H9 (cell line): ENCODE data around the gene ASXL1. TPM values are rescaled to one million over a fixed set of nuclear protein-coding genes. Genes with fewer than 3 reads are reported as not detected.
A peak's percentile ranks its signal among the peaks of the same experiment; 100 is the strongest.

Source experiments
- DNase-seq: peaks from one replicate; pipeline ENCODE4 v3.0.0-alpha.2; 2017
- H2AFZ ChIP-seq: one replicate; pipeline ENCODE4 v1.6.1; 2013; ENCODE audit warnings: mild to moderate bottlenecking, low read length, control low read depth, moderate library complexity
- H2AK5ac ChIP-seq: 2 replicates; pipeline ENCODE4 v1.6.1; 2013; ENCODE audit warnings: low read length, control low read depth, mixed read lengths; ENCODE audit not compliant: insufficient read length
- H2BK120ac ChIP-seq: one replicate; pipeline ENCODE4 v1.6.1; 2013; ENCODE audit warnings: low read depth, mild to moderate bottlenecking, low read length, control low read depth, inconsistent platforms; ENCODE audit not compliant: poor library complexity, severe bottlenecking
- H2BK12ac ChIP-seq: 2 replicates; pipeline ENCODE4 v1.6.1; 2013; ENCODE audit warnings: low read length, control low read depth, mixed read lengths, low read depth; ENCODE audit not compliant: insufficient read length
- H2BK15ac ChIP-seq: 2 replicates; pipeline ENCODE4 v1.6.1; 2013; ENCODE audit warnings: low read depth, low read length, control low read depth
- H2BK20ac ChIP-seq: one replicate; pipeline ENCODE4 v1.6.1; 2013; ENCODE audit warnings: low read depth, mild to moderate bottlenecking, low read length, control low read depth, inconsistent platforms; ENCODE audit not compliant: poor library complexity, severe bottlenecking
- H2BK5ac ChIP-seq: 2 replicates; pipeline ENCODE4 v1.6.1; 2013; ENCODE audit warnings: low read length, control low read depth, mixed read lengths; ENCODE audit not compliant: insufficient read length
- H3K14ac ChIP-seq: 2 replicates; pipeline ENCODE4 v1.6.1; 2013; ENCODE audit warnings: low read length, control low read depth; ENCODE audit not compliant: insufficient read depth
- H3K18ac ChIP-seq: 2 replicates; pipeline ENCODE4 v1.6.1; 2013; ENCODE audit warnings: low read depth, mild to moderate bottlenecking, mixed read lengths, low read length, control low read depth; ENCODE audit not compliant: insufficient read length
- H3K23ac ChIP-seq: 2 replicates; pipeline ENCODE4 v1.6.1; 2013; ENCODE audit warnings: low read length, control low read depth, mixed read lengths, low read depth; ENCODE audit not compliant: insufficient read length
- H3K23me2 ChIP-seq: 2 replicates; pipeline ENCODE4 v1.6.1; 2013; ENCODE audit warnings: low read depth, mild to moderate bottlenecking, mixed read lengths, low read length, control low read depth; ENCODE audit not compliant: insufficient read length, poor library complexity, severe bottlenecking
- H3K27ac ChIP-seq: 2 replicates; pipeline ENCODE4 v1.5.1; 2013; ENCODE audit warnings: low read length, control low read depth, mixed read lengths, low read depth; ENCODE audit not compliant: insufficient read length
- H3K27me3 ChIP-seq: 2 replicates; pipeline ENCODE4 v1.6.1; 2013; ENCODE audit warnings: low read length, control low read depth, inconsistent platforms; ENCODE audit not compliant: insufficient read depth
- H3K4ac ChIP-seq: 2 replicates; pipeline ENCODE4 v1.6.1; 2013; ENCODE audit warnings: low read depth, mild to moderate bottlenecking, control low read depth, inconsistent platforms, low read length, moderate library complexity
- H3K4me1 ChIP-seq: 2 replicates; pipeline ENCODE4 v1.6.1; 2013; ENCODE audit warnings: low read length, control low read depth, inconsistent platforms; ENCODE audit not compliant: insufficient read depth
- H3K4me2 ChIP-seq: 2 replicates; pipeline ENCODE4 v1.6.1; 2013; ENCODE audit warnings: low read length, control low read depth, mixed read lengths; ENCODE audit not compliant: insufficient read length, insufficient read depth
- H3K56ac ChIP-seq: 2 replicates; pipeline ENCODE4 v1.6.1; 2013; ENCODE audit warnings: low read depth, mild to moderate bottlenecking, mixed read lengths, low read length, control low read depth; ENCODE audit not compliant: insufficient read length
- H3K79me1 ChIP-seq: 2 replicates; pipeline ENCODE4 v1.6.1; 2013; ENCODE audit warnings: low read depth, mild to moderate bottlenecking, moderate library complexity, low read length, control low read depth, inconsistent platforms; ENCODE audit not compliant: insufficient read depth, poor library complexity, severe bottlenecking
- H3K79me2 ChIP-seq: 2 replicates; pipeline ENCODE4 v1.6.1; 2013; ENCODE audit warnings: low read length, control low read depth, inconsistent platforms; ENCODE audit not compliant: insufficient read depth
- H3K9ac ChIP-seq: 2 replicates; pipeline ENCODE4 v1.6.1; 2013; ENCODE audit warnings: low read length, control low read depth, mixed read lengths; ENCODE audit not compliant: insufficient read length; ENCODE audit errors: extremely low read depth
- H3K9me3 ChIP-seq: one replicate; pipeline ENCODE4 v1.6.1; 2013; ENCODE audit warnings: low read depth, low read length, inconsistent platforms; ENCODE audit not compliant: control insufficient read depth
- H3T11ph ChIP-seq: one replicate; pipeline ENCODE4 v1.6.1; 2013; ENCODE audit warnings: mild to moderate bottlenecking, low read length, control low read depth, inconsistent platforms
- H4K20me1 ChIP-seq: one replicate; pipeline ENCODE4 v1.6.1; 2013; ENCODE audit not compliant: control insufficient read depth, insufficient read length, insufficient read depth
- H4K5ac ChIP-seq: 2 replicates; pipeline ENCODE4 v1.6.1; 2013; ENCODE audit warnings: low read depth, mild to moderate bottlenecking, mixed read lengths, low read length, control low read depth; ENCODE audit not compliant: insufficient read length
- H4K8ac ChIP-seq: replicated peaks from 2 replicates; pipeline ENCODE4 v1.6.1; 2013; ENCODE audit warnings: low read length, control low read depth, mixed read lengths, low read depth; ENCODE audit not compliant: insufficient read length
- H4K91ac ChIP-seq: 2 replicates; pipeline ENCODE4 v1.6.1; 2013; ENCODE audit warnings: low read depth, mild to moderate bottlenecking, moderate library complexity, mixed read lengths, low read length, control low read depth; ENCODE audit not compliant: insufficient read length
- H3K27ac Mint-ChIP-seq, 3 experiments: 2 replicates in 2 of 3; 3 replicates in 1 of 3; pipeline ENCODE4 v1.8.0; 2020 to 2021; ENCODE audit warnings: mixed read lengths in 3 of 3, mild to moderate bottlenecking in 1 of 3, moderate library complexity in 1 of 3
- H3K27me3 Mint-ChIP-seq: 2 replicates; pipeline ENCODE4 v1.8.0; 2021; ENCODE audit warnings: low read depth, mild to moderate bottlenecking, moderate library complexity, mixed read lengths
- H3K36me3 Mint-ChIP-seq, 3 experiments: 2 replicates in 2 of 3; 3 replicates in 1 of 3; pipeline ENCODE4 v1.8.0; 2020 to 2021; ENCODE audit warnings: low read depth in 3 of 3, mixed read lengths in 3 of 3; ENCODE audit not compliant: insufficient read depth in 1 of 3
- H3K4me1 Mint-ChIP-seq, 2 experiments: 2 replicates each; pipeline ENCODE4 v1.8.0; 2020; ENCODE audit warnings: mixed read lengths in 2 of 2
- H3K4me3 Mint-ChIP-seq, 2 experiments: 2 replicates in 1 of 2; 3 replicates in 1 of 2; pipeline ENCODE4 v1.8.0; 2020 to 2021; ENCODE audit warnings: mild to moderate bottlenecking in 2 of 2, mixed read lengths in 2 of 2, moderate library complexity in 1 of 2
- H3K9me3 Mint-ChIP-seq, 2 experiments: 2 replicates in 1 of 2; 3 replicates in 1 of 2; pipeline ENCODE4 v1.8.0; 2020; ENCODE audit warnings: mild to moderate bottlenecking in 2 of 2, mixed read lengths in 2 of 2, moderate library complexity in 1 of 2
- WGBS: extraction: QIAGEN DNeasy Blood & Tissue Kit; methylation state at CpG from one replicate; pipeline ENCODE4 v1.1.7; 2013; ENCODE audit warnings: missing lambda C conversion rate, low lambda C conversion rate, mixed read lengths; ENCODE audit not compliant: insufficient read length; ENCODE audit errors: extremely low coverage; 5-methylcytosine and 5-hydroxymethylcytosine counted together
- total RNA-seq: library from RNA; stranded (reverse); gene quantifications from 2 replicates; pipeline ENCODE4 v1.2.1, GENCODE V29; 2021
- TF ChIP-seq, protein P1 (sequence below): fragments of 200-600 bp; sonication (generic); conservative IDR thresholded peaks from 3 replicates; pipeline ENCODE4 v1.8.0; 2021; ENCODE audit warnings: antibody characterized with exemption, mild to moderate bottlenecking

The ASXL1 gene
- total RNA-seq, 1 experiment from 2014 or later, result 39.5 TPM

DNA sequence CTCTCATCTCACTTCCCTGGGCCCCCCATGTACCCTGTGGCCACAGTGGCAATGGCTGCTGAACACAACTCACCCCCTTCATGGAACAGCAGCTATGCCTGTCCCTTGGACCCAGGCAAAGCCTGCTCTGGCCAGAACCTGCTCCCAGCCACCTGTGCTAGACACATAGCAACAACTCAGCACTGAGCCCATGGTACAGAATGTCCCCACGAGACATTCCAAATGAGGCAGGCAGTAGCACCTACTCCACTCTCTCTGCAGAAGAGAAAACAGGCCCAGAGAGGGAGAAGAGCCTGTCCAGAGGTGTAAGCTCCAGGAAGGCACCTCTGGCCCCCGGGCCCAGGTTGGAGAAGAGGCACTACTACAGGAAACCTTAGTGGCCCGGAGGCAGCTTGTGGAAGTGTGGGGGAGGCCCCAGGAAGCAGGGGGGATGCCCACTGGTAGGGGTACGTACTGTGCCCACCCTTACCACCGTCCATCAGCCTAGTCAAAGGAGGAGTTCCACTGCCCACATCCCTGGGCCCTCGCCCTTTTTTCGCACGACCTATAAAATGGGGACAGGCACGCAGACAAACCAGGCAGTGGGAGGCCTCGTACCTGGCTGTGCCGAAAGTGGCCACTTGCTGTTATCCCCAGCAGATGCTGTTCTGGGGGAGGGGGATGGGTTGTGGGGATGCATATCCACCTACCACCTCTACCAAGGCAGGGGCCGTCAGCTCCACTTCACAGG is 97.2 kb downstream of the ASXL1 start:
- no peaks in the 10 kb centered on the region for H3K27me3 Mint-ChIP-seq

More for the DNA sequence above, 97.2 kb downstream of the ASXL1 start:
- Mint-ChIP-seq H3K27ac (peak overlapping the region in 1 of 3 experiments; percentile 81; a peak in 2 of 7 replicates), H3K4me3 (no peak overlapping the region), H3K36me3 (peaks cover 17 to 42% (median 35%) of the 10 kb centered on the region in 3 experiments), H3K4me1 (peaks cover 12 to 14% of the 10 kb centered on the region in 2 experiments), H3K9me3 (no peaks in the 10 kb centered on the region)
- Histone ChIP-seq H4K91ac (no peak overlapping the region), H3K4ac (no peak overlapping the region), H4K5ac (no peak overlapping the region), H4K20me1 (no peaks in the 10 kb centered on the region), H3K23ac (no peak overlapping the region), H4K8ac (no peak overlapping the region), H3K79me2 (no peaks in the 10 kb centered on the region), H2BK120ac (no peak overlapping the region), H3K27me3 (no peaks in the 10 kb centered on the region), H3T11ph (no peak overlapping the region), H2BK5ac (no peak overlapping the region), H2BK15ac (no peak overlapping the region), H3K4me1 (no peaks in the 10 kb centered on the region), H3K27ac (no peak overlapping the region), H3K79me1 (no peaks in the 10 kb centered on the region), H3K4me2 (no peak overlapping the region), H3K18ac (no peak overlapping the region), H3K9ac (no peak overlapping the region), H3K9me3 (no peaks in the 10 kb centered on the region), H3K23me2 (peaks cover 4% of the 10 kb centered on the region), H3K14ac (no peak overlapping the region), H3K56ac (no peak overlapping the region), H2AK5ac (no peak overlapping the region), H2AFZ (no peak overlapping the region), H2BK20ac (no peak overlapping the region), H2BK12ac (no peak overlapping the region)
- WGBS, result no CpG with 5 or more reads among the region's 12 CpGs
- TF ChIP-seq, protein P1, sequence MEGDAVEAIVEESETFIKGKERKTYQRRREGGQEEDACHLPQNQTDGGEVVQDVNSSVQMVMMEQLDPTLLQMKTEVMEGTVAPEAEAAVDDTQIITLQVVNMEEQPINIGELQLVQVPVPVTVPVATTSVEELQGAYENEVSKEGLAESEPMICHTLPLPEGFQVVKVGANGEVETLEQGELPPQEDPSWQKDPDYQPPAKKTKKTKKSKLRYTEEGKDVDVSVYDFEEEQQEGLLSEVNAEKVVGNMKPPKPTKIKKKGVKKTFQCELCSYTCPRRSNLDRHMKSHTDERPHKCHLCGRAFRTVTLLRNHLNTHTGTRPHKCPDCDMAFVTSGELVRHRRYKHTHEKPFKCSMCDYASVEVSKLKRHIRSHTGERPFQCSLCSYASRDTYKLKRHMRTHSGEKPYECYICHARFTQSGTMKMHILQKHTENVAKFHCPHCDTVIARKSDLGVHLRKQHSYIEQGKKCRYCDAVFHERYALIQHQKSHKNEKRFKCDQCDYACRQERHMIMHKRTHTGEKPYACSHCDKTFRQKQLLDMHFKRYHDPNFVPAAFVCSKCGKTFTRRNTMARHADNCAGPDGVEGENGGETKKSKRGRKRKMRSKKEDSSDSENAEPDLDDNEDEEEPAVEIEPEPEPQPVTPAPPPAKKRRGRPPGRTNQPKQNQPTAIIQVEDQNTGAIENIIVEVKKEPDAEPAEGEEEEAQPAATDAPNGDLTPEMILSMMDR, result no peak
- DNase-seq, result no peak
